Upper lobe of left lung (tissue), 4 donors: Measurements from ENCODE around the gene BUD13.

Source experiments
- CTCF ChIP-seq, 6 experiments: fragments of 450-650 bp in 4 of 6; fragments of 200-600 bp in 2 of 6; sonication (generic) in 2 of 6; IDR thresholded peaks; one replicate each; pipeline ENCODE4 v1.5.1; 2016 to 2019; ENCODE audit warnings: antibody characterized with exemption in 6 of 6
- EP300 ChIP-seq, 4 donors: sonication (generic); formaldehyde crosslinking; IDR thresholded peaks; one replicate each; pipeline ENCODE4 v1.5.1; 2017; ENCODE audit warnings: antibody characterized with exemption in 4 of 4, control low read depth in 2 of 4
- POLR2A ChIP-seq, 4 donors: fragments of 450-650 bp; IDR thresholded peaks; one replicate each; pipeline ENCODE4 v1.5.1; 2016 to 2017; ENCODE audit warnings: antibody characterized with exemption in 4 of 4, mild to moderate bottlenecking in 2 of 4
- POLR2AphosphoS5 ChIP-seq, 2 donors: sonication (generic); formaldehyde crosslinking; IDR thresholded peaks; one replicate each; pipeline ENCODE4 v1.5.1; 2017; ENCODE audit warnings: antibody characterized with exemption in 2 of 2

GRCh38 chr11:116724813-116725212, 48.0 kb downstream of the BUD13 start:
- TF ChIP-seq CTCF (IDR thresholded peaks at IDR 0.05), result no peak
- TF ChIP-seq POLR2A (IDR thresholded peaks at IDR 0.05), result no peak
- TF ChIP-seq EP300 (IDR thresholded peaks at IDR 0.05), result no peak
- TF ChIP-seq POLR2AphosphoS5 (IDR thresholded peaks at IDR 0.05), result no peak
